Endothelial cell (in vitro differentiated cells): ENCODE measurements around the gene AKAP13. TPM values are rescaled to one million over a fixed set of nuclear protein-coding genes. Genes with fewer than 3 reads are reported as not detected.

Experiments
- DNase-seq: peaks from one replicate; pipeline ENCODE4 v3.0.0; 2021; ENCODE audit warnings: low spot score
- H3K27ac Mint-ChIP-seq: one replicate; pipeline ENCODE4 v1.8.0; 2021; ENCODE audit warnings: mixed read lengths, inconsistent platforms; ENCODE audit not compliant: unreplicated experiment
- H3K27me3 Mint-ChIP-seq: one replicate; pipeline ENCODE4 v1.8.0; 2021; ENCODE audit warnings: mild to moderate bottlenecking, moderate library complexity, mixed read lengths, inconsistent platforms; ENCODE audit not compliant: unreplicated experiment
- H3K36me3 Mint-ChIP-seq: one replicate; pipeline ENCODE4 v1.8.0; 2021; ENCODE audit warnings: mild to moderate bottlenecking, low read depth, mixed read lengths, inconsistent platforms; ENCODE audit not compliant: unreplicated experiment
- H3K4me1 Mint-ChIP-seq: one replicate; pipeline ENCODE4 v1.8.0; 2021; ENCODE audit warnings: mild to moderate bottlenecking, mixed read lengths, inconsistent platforms; ENCODE audit not compliant: unreplicated experiment
- H3K4me3 Mint-ChIP-seq: one replicate; pipeline ENCODE4 v1.8.0; 2021; ENCODE audit warnings: mild to moderate bottlenecking, mixed read lengths, inconsistent platforms; ENCODE audit not compliant: unreplicated experiment
- H3K9me3 Mint-ChIP-seq: one replicate; pipeline ENCODE4 v1.8.0; 2021; ENCODE audit warnings: mixed read lengths, inconsistent platforms; ENCODE audit not compliant: unreplicated experiment
- total RNA-seq: library from RNA; stranded (reverse); fragmentation: NEBNext Ultra II Directional; extraction: Animal tissue kit (Norgen Biotek cat#: 25700); gene quantifications from one replicate; pipeline ENCODE4 v1.2.1, GENCODE V29; 2021; ENCODE audit not compliant: unreplicated experiment
- TF ChIP-seq, protein P1 (sequence below): fragments of 200-600 bp; sonication (generic); IDR thresholded peaks from one replicate; pipeline ENCODE4 v1.5.0; 2021; ENCODE audit warnings: antibody characterized with exemption; ENCODE audit not compliant: unreplicated experiment

Gene AKAP13
- total RNA-seq, 1 donor from 2014 or later, result 249 TPM

DNA sequence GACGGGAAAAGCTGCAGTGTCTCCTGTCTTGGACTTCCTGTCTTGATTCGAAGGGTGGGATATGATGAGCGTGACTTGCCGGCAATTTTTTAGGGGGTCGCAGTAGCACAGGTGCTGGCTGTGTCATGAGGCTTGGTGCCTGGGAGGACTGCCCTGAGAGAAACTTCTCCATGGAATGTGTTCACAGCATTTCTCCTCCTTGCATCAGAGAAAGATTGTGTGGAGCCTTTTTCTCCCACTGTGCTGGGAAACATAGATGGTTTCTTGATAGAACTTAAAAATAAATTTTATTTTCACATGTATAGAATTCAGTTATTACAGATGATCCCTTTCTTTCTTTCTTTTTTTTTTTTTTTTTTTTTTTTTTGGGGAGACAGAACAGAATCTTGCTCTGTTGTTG, 292.9 kb downstream of the AKAP13 start:
- TF ChIP-seq, protein P1, sequence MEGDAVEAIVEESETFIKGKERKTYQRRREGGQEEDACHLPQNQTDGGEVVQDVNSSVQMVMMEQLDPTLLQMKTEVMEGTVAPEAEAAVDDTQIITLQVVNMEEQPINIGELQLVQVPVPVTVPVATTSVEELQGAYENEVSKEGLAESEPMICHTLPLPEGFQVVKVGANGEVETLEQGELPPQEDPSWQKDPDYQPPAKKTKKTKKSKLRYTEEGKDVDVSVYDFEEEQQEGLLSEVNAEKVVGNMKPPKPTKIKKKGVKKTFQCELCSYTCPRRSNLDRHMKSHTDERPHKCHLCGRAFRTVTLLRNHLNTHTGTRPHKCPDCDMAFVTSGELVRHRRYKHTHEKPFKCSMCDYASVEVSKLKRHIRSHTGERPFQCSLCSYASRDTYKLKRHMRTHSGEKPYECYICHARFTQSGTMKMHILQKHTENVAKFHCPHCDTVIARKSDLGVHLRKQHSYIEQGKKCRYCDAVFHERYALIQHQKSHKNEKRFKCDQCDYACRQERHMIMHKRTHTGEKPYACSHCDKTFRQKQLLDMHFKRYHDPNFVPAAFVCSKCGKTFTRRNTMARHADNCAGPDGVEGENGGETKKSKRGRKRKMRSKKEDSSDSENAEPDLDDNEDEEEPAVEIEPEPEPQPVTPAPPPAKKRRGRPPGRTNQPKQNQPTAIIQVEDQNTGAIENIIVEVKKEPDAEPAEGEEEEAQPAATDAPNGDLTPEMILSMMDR, result no peak
- Mint-ChIP-seq H3K4me1 (peaks cover 10% of the 10 kb centered on the region), H3K4me3 (no peak overlapping the region), H3K36me3 (peaks cover 46% of the 10 kb centered on the region), H3K27me3 (peaks cover 1% of the 10 kb centered on the region), H3K27ac (no peak overlapping the region), H3K9me3 (no peaks in the 10 kb centered on the region)
- no peak for DNase-seq

DNA sequence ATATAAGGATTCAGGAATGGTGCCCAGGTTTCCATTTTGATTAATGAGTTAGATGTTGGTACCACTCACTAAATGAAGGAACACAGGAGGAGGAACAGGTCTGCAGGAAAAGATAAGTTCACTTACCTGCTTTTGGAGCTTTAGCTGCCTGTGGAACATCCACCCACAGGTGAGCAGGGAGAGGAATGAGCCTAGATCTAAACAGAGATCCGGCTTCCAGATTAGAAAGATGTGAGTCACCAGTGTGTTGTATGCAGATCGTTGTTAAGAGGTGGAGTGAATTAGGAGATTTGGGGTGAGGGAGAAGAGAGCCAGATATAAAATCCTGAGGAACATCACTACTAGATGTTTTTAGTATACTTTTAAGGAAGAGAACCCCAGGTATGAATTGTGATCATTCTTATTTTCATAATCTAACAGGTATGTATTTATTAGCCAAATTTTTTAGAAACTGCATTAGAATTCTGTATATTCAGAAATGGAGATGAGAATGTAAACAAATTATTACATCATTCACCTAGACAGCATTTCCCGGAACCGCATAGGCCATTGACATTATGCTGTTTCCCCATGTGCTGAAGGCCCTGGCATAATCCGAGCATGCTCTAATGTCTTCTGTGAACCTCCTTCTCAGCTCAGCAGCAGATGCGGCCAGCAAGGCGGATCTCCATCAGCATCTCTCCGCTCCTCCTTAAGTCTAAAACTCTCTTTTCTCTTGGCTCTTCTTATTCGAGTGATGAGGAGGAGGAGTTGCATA, 296.1 kb downstream of the AKAP13 start:
- Mint-ChIP-seq H3K9me3 (no peaks in the 10 kb centered on the region), H3K4me3 (peak overlapping the region; percentile 29), H3K4me1 (peaks cover 12% of the 10 kb centered on the region), H3K27ac (peak overlapping the region; percentile 48), H3K36me3 (peaks cover 41% of the 10 kb centered on the region), H3K27me3 (no peaks in the 10 kb centered on the region)
- DNase-seq, result no peak
- TF ChIP-seq, protein P1, result no peak

DNA sequence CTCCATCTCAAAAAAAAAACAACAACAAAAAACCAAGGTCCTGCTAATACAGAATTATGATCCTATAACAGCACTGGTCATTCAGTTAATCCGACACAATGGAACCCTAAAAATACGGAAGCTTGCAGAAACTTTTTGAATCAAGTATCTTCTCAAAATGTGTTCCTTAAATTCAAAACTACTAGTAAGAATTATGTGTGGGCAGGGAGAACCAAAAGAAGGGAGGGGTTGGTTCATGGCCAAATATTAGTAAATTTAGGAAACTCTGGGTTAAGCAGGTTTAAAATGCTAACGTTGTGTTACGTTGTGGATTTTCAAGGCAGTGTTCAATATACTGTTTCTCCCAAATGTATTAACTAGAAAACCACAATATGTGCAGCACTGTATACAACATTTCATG, 298.8 kb downstream of the AKAP13 start:
- Mint-ChIP-seq H3K27ac (no peak overlapping the region), H3K4me3 (no peak overlapping the region), H3K9me3 (no peaks in the 10 kb centered on the region), H3K36me3 (peaks cover 43% of the 10 kb centered on the region), H3K27me3 (peaks cover 3% of the 10 kb centered on the region), H3K4me1 (peaks cover 13% of the 10 kb centered on the region)
- TF ChIP-seq, protein P1, result no peak
- DNase-seq, result no peak

DNA sequence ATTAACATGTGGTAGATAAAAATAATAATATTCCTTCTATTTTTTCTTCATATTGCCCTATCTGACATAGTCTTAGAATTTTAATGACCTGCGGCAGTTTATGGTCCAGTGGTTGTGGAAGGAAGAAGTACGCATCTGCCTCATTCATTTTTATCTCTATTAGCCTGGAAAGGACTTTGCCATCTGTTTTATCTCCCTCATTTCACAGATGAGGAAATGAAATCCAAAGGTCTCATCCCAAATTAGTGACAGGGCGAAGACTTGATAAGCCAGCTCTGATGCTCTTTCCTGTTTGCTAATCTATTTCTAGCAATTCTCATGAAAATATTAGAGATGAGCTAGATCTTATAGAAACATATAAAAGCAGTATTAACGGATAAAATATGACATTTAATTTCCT, 301.0 kb downstream of the AKAP13 start:
- peaks cover 21% of the 10 kb centered on the region for H3K4me1 Mint-ChIP-seq
- H3K4me3 Mint-ChIP-seq, result no peak overlapping the region

DNA sequence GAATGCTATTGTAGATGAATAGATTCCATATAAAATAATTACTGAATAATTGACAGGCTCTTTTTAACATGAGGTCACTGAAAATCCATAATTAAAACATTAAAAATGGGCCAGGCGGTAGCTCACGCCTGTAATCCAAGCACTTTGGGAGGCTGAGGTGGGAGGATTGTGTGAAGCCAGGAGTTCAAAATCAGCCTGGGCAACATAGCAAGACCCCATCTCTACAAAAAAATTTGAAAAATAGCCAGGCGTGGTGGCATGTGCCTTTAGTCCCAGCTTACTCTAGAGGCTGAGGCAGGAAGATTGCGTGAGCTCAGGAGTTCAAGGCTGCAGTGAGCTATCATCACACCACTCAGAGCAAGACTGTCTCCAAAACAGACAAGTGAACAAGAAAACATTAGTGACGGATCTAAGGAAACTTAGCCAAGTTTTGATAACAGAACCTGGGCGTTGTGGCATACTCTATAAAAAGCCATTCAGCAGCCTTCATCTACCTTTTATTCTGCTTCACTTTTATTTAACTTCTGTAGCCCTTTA, 303.8 kb downstream of the AKAP13 start:
- peaks cover 44% of the 10 kb centered on the region for H3K4me1 Mint-ChIP-seq
- no peak overlapping the region for H3K4me3 Mint-ChIP-seq
- TF ChIP-seq, protein P1, result no peak
- no peak for DNase-seq
- H3K27me3 Mint-ChIP-seq, result peaks cover 5% of the 10 kb centered on the region
- peaks cover 40% of the 10 kb centered on the region for H3K36me3 Mint-ChIP-seq
- no peaks in the 10 kb centered on the region for H3K9me3 Mint-ChIP-seq
- no peak overlapping the region for H3K27ac Mint-ChIP-seq

More for the DNA sequence above, 301.0 kb downstream of the AKAP13 start:
- H3K27ac Mint-ChIP-seq, result no peak overlapping the region
- H3K27me3 Mint-ChIP-seq, result peaks cover 3% of the 10 kb centered on the region
- TF ChIP-seq, protein P1, result no peak
- DNase-seq, result no peak
- peaks cover 47% of the 10 kb centered on the region for H3K36me3 Mint-ChIP-seq
- H3K9me3 Mint-ChIP-seq, result no peaks in the 10 kb centered on the region
